HFF-Myc (cell line): ENCODE measurements around the gene GFI1.

Experiments
- DNase-seq: peaks from one replicate; pipeline ENCODE4 v3.0.0-alpha.2; 2011; ENCODE audit warnings: low read depth; ENCODE audit errors: extremely low read depth
- H3K4me3 ChIP-seq: replicated peaks from 2 replicates; pipeline ENCODE4 v1.5.1; 2011; ENCODE audit warnings: low read depth, mild to moderate bottlenecking, control low read depth, low read length
- TF ChIP-seq, protein P1 (sequence below): IDR thresholded peaks from 2 replicates; pipeline ENCODE4 v1.5.1; 2012; ENCODE audit warnings: mild to moderate bottlenecking, low read depth, low read length, control low read depth; ENCODE audit errors: missing control alignments

Gene GFI1

DNA sequence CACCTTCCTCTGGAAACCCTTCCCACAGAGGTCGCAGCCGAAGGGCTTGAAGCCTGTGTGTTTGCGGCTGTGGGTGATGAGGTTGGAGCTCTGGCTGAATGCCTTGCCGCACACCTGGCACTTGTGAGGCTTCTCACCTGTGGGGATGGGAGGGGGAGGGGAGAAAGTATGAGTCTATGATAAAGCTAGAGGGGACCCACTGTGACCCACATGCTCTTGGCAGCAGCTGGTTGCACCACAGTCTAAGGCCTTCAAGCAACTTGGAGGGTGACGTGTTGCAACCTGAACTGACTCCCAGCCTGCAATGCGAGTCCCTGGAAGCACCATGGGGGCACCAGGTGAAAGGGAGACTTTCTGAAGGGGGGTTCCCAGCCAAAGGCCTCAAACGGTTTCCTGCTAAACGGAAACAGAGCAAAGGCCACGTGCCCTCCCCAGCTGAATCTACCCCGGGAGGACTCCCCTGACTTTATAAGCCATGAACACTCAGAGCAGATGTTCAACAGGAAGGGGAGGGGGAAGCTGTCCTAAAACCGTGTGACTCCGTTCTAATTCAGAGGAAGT is 10.6 kb downstream of the GFI1 start:
- TF ChIP-seq, protein P1, sequence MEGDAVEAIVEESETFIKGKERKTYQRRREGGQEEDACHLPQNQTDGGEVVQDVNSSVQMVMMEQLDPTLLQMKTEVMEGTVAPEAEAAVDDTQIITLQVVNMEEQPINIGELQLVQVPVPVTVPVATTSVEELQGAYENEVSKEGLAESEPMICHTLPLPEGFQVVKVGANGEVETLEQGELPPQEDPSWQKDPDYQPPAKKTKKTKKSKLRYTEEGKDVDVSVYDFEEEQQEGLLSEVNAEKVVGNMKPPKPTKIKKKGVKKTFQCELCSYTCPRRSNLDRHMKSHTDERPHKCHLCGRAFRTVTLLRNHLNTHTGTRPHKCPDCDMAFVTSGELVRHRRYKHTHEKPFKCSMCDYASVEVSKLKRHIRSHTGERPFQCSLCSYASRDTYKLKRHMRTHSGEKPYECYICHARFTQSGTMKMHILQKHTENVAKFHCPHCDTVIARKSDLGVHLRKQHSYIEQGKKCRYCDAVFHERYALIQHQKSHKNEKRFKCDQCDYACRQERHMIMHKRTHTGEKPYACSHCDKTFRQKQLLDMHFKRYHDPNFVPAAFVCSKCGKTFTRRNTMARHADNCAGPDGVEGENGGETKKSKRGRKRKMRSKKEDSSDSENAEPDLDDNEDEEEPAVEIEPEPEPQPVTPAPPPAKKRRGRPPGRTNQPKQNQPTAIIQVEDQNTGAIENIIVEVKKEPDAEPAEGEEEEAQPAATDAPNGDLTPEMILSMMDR, result no peak
- H3K4me3 ChIP-seq, result no peak overlapping the region
- DNase-seq, result no peak

DNA sequence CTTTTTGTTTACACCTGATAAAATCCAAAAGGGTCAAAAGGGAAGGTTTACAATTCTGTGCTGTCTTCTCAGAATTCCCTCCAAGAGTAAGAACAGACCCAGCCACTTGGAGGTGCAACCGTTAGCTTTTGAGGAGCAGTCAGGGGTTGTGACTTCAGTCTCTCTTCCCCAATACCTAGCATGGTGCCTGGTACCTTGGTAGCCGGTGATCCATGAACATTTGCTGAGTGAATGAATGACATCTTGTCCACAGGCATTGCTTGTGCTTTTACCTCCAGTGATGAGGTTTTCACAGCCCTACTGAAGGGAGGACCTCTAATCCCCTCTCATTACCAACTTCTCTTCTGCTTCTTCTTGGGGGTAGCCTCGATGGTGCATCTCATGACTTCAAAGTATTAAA is 11.7 kb downstream of the GFI1 start:
- H3K4me3 ChIP-seq, result no peak overlapping the region
- TF ChIP-seq, protein P1, result no peak
- DNase-seq, result no peak

DNA sequence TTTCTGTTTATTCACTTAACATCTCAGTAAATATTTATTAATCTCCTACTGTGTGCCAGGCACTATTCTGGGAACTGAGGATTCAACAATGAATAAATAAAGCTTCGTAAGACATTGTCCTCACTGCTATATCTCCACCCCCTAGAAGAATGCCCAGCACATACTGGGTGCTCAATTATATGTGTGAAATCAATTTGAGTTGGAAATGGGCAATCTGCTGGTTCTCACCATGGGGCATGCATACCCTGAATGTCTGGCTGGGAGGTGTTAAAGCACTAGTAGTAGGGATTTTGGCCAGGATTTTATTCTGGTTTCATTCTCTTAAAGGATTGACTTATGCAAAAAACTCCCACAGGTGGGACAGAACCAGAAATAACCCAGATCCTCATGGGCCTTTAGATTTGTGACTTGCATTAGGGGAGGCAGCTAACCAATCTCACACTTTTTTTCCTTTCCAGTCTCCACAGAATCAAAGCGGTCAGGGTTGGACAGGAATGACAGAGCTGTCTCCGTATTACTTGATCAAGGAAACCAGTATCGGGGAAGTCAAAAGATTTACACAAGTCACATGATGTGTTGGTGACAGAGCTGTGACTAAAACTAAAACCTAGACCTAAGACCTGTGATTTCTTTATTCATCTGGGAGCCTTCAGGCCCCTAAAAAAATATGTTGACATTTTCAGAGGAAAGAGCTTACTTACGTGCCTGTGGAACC is 12.8 kb downstream of the GFI1 start:
- DNase-seq, result no peak

DNA sequence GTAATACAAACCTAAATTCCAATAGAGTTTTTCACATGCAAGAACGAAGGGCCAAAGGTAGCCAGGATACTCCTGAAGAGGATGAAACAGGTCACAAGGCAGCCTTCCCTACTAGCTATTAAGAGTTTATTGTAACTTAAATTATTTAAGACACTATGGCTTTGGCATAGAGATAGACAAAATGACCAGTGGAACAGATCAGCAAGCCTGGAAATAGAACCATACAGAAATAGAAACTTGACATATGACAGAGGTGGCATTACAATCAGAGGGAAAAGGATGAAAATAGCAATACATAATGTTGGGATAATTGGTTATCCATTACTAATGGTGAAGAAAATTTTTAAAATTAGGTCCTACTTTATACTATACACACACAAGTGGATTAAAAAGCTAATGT is 16.5 kb downstream of the GFI1 start:
- TF ChIP-seq, protein P1, result no peak
- no peak overlapping the region for H3K4me3 ChIP-seq
- no peak for DNase-seq

More for the DNA sequence above, 12.8 kb downstream of the GFI1 start:
- H3K4me3 ChIP-seq, result no peak overlapping the region
- TF ChIP-seq, protein P1, result no peak

DNA sequence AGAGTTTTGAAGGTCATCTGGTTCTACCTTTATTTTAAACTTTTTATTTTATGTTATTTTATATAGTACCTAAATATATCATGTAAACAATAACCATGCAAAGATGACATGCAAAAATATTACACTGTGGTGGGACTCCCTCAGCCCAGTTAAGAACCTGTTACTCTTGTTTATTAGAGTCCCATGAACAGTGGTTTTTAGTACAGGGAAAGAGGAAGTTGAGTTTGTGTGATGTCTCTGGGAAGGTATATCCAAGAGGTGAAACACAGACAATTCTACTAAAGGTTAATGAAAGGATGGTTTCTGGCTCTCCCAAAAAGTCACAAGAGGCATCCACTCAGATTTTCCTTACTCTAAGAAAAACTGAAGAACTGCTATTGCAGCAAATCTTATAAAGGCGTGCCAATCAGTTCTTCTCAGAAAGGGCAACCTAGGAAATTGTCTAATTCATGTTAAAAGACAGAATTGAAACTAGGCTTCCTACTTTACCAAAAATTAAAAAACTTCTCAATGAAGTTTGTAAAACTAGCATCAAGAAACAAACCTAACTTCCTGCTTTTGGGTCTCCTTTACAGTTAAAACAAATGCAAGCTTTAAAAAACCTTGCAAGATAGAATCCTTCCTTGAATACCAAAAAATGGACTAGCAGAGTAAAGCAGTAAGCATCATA is 19.9 kb downstream of the GFI1 start:
- no peak for DNase-seq
- H3K4me3 ChIP-seq, result no peak overlapping the region
- TF ChIP-seq, protein P1, result no peak

DNA sequence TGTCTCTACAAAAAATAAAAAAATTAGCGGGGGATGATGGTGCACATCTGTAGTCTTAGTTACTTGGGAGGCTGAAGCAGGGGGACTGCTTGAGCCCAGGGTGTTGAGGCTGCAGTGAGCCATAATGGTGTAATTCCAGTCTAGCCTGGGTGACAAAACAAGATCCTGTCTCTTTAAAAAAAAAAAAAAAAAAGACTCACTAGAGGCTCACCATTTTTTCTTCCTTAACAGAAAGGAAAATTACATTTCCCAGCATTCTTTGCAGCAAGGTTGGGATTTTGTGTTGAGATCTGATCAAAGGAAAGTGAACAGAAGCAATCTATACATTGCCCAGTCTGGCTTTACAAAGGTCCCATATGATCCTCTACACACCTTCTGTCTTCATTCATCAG is 21.5 kb downstream of the GFI1 start:
- no peak for DNase-seq
- TF ChIP-seq, protein P1, result no peak

More for the DNA sequence above, 21.5 kb downstream of the GFI1 start:
- no peak overlapping the region for H3K4me3 ChIP-seq
